Neural progenitor cell (in vitro differentiated cells): ENCODE measurements around the gene MYL3. TPM values are rescaled to one million over a fixed set of nuclear protein-coding genes. Genes with fewer than 3 reads are reported as not detected.

Experiments
- DNase-seq: peaks from one replicate; pipeline ENCODE4 v3.0.0-alpha.2; 2016; ENCODE audit warnings: low spot score
- H2AFZ ChIP-seq: fragments of 200-600 bp; sonication (generic); replicated peaks from 2 replicates; pipeline ENCODE4 v1.6.1; 2016; ENCODE audit warnings: antibody characterized with exemption
- H3F3A ChIP-seq: fragments of 200-600 bp; sonication (generic); 2 replicates; pipeline ENCODE4 v1.6.1; 2016; ENCODE audit warnings: antibody characterized with exemption, low read depth
- H3K27ac ChIP-seq: fragments of 200-600 bp; sonication (generic); 2 replicates; pipeline ENCODE4 v1.5.1; 2016; ENCODE audit warnings: mild to moderate bottlenecking
- H3K27me3 ChIP-seq: fragments of 200-600 bp; sonication (generic); 2 replicates; pipeline ENCODE4 v1.6.1; 2016; ENCODE audit warnings: mild to moderate bottlenecking, moderate library complexity
- H3K36me3 ChIP-seq: fragments of 200-600 bp; sonication (generic); 2 replicates; pipeline ENCODE4 v1.5.1; 2016
- H3K4me1 ChIP-seq: fragments of 200-600 bp; sonication (generic); 2 replicates; pipeline ENCODE4 v1.6.1; 2016; ENCODE audit warnings: mixed run types
- H3K4me2 ChIP-seq: fragments of 200-600 bp; sonication (generic); 2 replicates; pipeline ENCODE4 v1.6.1; 2016
- H3K4me3 ChIP-seq: fragments of 200-600 bp; sonication (generic); 2 replicates; pipeline ENCODE4 v1.5.1; 2016
- H3K79me2 ChIP-seq: fragments of 200-600 bp; sonication (generic); 2 replicates; pipeline ENCODE4 v1.6.1; 2016; ENCODE audit warnings: low read depth
- H3K9ac ChIP-seq: fragments of 200-600 bp; sonication (generic); 2 replicates; pipeline ENCODE4 v1.6.1; 2016
- H3K9me3 ChIP-seq: fragments of 200-600 bp; sonication (generic); 2 replicates; pipeline ENCODE4 v1.5.1; 2016; ENCODE audit warnings: low read depth
- H4K20me1 ChIP-seq: fragments of 200-600 bp; sonication (generic); 2 replicates; pipeline ENCODE4 v1.6.1; 2016; ENCODE audit warnings: low read depth
- H3K27ac Mint-ChIP-seq: 3 replicates; pipeline ENCODE4 v1.8.0; 2021; ENCODE audit warnings: mixed read lengths
- H3K27me3 Mint-ChIP-seq: 2 replicates; pipeline ENCODE4 v1.8.0; 2022; ENCODE audit warnings: low read depth, mild to moderate bottlenecking, inconsistent platforms, moderate library complexity, mixed read lengths; ENCODE audit not compliant: insufficient read depth
- H3K36me3 Mint-ChIP-seq: 3 replicates; pipeline ENCODE4 v1.8.0; 2021; ENCODE audit warnings: mixed read lengths
- H3K4me1 Mint-ChIP-seq: 3 replicates; pipeline ENCODE4 v1.8.0; 2021; ENCODE audit warnings: mixed read lengths
- H3K4me3 Mint-ChIP-seq: 3 replicates; pipeline ENCODE4 v1.8.0; 2021; ENCODE audit warnings: mild to moderate bottlenecking, moderate library complexity, mixed read lengths
- H3K9me3 Mint-ChIP-seq: 3 replicates; pipeline ENCODE4 v1.8.0; 2020; ENCODE audit warnings: mixed read lengths
- CTCF ChIP-seq: fragments of 200-600 bp; sonication (generic); IDR thresholded peaks from 2 replicates; pipeline ENCODE4 v1.5.1; 2017; ENCODE audit warnings: antibody characterized with exemption, mild to moderate bottlenecking
- EZH2 ChIP-seq: fragments of 200-600 bp; sonication (generic); IDR thresholded peaks from 2 replicates; pipeline ENCODE4 v1.6.1; 2017; ENCODE audit warnings: antibody characterized with exemption, mild to moderate bottlenecking, moderate library complexity
- EZH2phosphoT487 ChIP-seq: fragments of 200-600 bp; sonication (generic); IDR thresholded peaks from 2 replicates; pipeline ENCODE4 v1.6.1; 2017; ENCODE audit warnings: antibody characterized with exemption
- total RNA-seq: library from RNA; depleted of rRNA; stranded (reverse); fragments of >200 nt; gene quantifications from 2 replicates; pipeline ENCODE4 v1.2.3, GENCODE V29; 2015; ENCODE audit warnings: low replicate concordance

The MYL3 gene
- total RNA-seq, 1 donor from 2014 or later, result not detected

- Histone ChIP-seq H3K4me3 (no peak overlapping the region), H4K20me1 (no peaks in the 10 kb centered on the region), H3F3A (no peaks in the 10 kb centered on the region), H3K36me3 (no peaks in the 10 kb centered on the region), H2AFZ (no peak overlapping the region), H3K4me2 (no peak overlapping the region), H3K79me2 (no peaks in the 10 kb centered on the region), H3K4me1 (no peaks in the 10 kb centered on the region), H3K27me3 (no peaks in the 10 kb centered on the region), H3K9ac (no peak overlapping the region), H3K27ac (no peak overlapping the region), H3K9me3 (peaks cover 18% of the 10 kb centered on the region)
- no peak overlapping the region for H3K4me3 Mint-ChIP-seq
- DNase-seq, result no peak
- H3K9me3 Mint-ChIP-seq, result peaks cover 41% of the 10 kb centered on the region
- peaks cover 6% of the 10 kb centered on the region for H3K4me1 Mint-ChIP-seq
- H3K27ac Mint-ChIP-seq, result no peak overlapping the region
- no peaks in the 10 kb centered on the region for H3K36me3 Mint-ChIP-seq
- TF ChIP-seq EZH2phosphoT487 (no peak), CTCF (no peak), EZH2 (no peak)
- peaks cover 2% of the 10 kb centered on the region for H3K27me3 Mint-ChIP-seq
Observed at GRCh38 chr3:46838301-46838700, 24.9 kb downstream of the MYL3 start.

- Histone ChIP-seq H3K79me2 (no peaks in the 10 kb centered on the region), H3K36me3 (no peaks in the 10 kb centered on the region), H3K4me1 (no peaks in the 10 kb centered on the region), H3F3A (no peaks in the 10 kb centered on the region), H3K27me3 (no peaks in the 10 kb centered on the region), H3K9me3 (no peaks in the 10 kb centered on the region), H3K27ac (no peak overlapping the region), H4K20me1 (no peaks in the 10 kb centered on the region), H3K4me2 (no peak overlapping the region), H3K4me3 (no peak overlapping the region), H2AFZ (no peak overlapping the region), H3K9ac (no peak overlapping the region)
- no peak for DNase-seq
- Mint-ChIP-seq H3K4me1 (peaks cover 6% of the 10 kb centered on the region), H3K27ac (no peak overlapping the region), H3K9me3 (peaks cover 33% of the 10 kb centered on the region), H3K36me3 (no peaks in the 10 kb centered on the region), H3K27me3 (peaks cover 10% of the 10 kb centered on the region), H3K4me3 (no peak overlapping the region)
- TF ChIP-seq EZH2, result no peak
- TF ChIP-seq CTCF, result no peak
- no peak for TF ChIP-seq EZH2phosphoT487
Observed at GRCh38 chr3:46835491-46835890, 27.8 kb downstream of the MYL3 start.

- H3K27ac Mint-ChIP-seq, result no peak overlapping the region
- Histone ChIP-seq H3K36me3 (no peaks in the 10 kb centered on the region), H3F3A (no peaks in the 10 kb centered on the region), H3K9ac (no peak overlapping the region), H3K4me3 (no peak overlapping the region), H2AFZ (no peak overlapping the region), H4K20me1 (no peaks in the 10 kb centered on the region), H3K4me1 (no peaks in the 10 kb centered on the region), H3K4me2 (no peak overlapping the region), H3K27ac (no peak overlapping the region), H3K79me2 (no peaks in the 10 kb centered on the region), H3K27me3 (no peaks in the 10 kb centered on the region), H3K9me3 (no peaks in the 10 kb centered on the region)
- peaks cover 6% of the 10 kb centered on the region for H3K4me1 Mint-ChIP-seq
- TF ChIP-seq EZH2phosphoT487 (no peak), EZH2 (no peak), CTCF (no peak)
- H3K4me3 Mint-ChIP-seq, result no peak overlapping the region
- no peak for DNase-seq
- H3K36me3 Mint-ChIP-seq, result no peaks in the 10 kb centered on the region
- H3K27me3 Mint-ChIP-seq, result peaks cover 10% of the 10 kb centered on the region
- peaks cover 29% of the 10 kb centered on the region for H3K9me3 Mint-ChIP-seq
Observed at GRCh38 chr3:46835054-46835453, 28.2 kb downstream of the MYL3 start.
